WI38 (cell line): Measurements from ENCODE around the gene NIPAL1.

Source experiments
- H3K4me3 ChIP-seq: 2 replicates; pipeline ENCODE4 v1.5.1; 2011; ENCODE audit warnings: low read depth, mild to moderate bottlenecking, control low read depth, low read length
- TF ChIP-seq, protein P1 (sequence below): IDR thresholded peaks from 2 replicates; pipeline ENCODE4 v1.5.1; 2012; ENCODE audit warnings: low read depth, mild to moderate bottlenecking, control low read depth, low read length

The NIPAL1 gene

DNA sequence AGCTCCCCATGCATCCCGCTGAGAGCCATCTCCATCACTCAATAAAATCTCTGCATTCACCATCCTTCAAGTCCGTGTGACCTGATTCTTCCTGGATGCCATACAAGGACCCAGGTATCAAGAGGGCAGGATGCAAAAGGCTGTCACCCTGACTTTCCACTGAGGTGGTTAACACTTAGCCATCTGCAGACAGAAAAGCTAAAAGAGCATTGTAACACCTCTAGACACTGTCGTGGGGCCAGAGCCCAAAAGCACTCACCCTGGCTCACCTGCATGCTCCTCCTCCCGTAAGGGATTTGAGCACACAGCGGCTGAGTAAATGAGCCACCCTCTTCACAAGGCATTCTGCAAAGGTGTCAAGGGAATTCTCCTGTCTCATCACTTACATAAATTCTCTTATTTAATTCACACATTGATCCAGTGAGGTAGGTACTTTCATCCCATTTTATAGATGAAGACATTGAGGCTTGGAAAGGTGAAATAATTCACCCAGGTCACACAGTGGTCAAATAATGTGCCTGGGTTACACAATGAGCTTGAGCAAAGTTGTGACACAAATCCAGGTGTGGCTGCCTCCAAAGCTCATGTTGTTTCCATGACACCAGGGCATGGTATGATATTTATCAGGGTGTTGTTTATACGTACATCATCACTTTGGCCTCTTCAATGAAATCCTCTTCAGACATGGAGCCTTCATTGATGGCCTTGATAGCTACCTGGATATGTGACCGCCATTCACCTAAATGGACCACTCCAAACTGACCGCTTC lies 69.4 kb downstream of the NIPAL1 start:
- TF ChIP-seq, protein P1, sequence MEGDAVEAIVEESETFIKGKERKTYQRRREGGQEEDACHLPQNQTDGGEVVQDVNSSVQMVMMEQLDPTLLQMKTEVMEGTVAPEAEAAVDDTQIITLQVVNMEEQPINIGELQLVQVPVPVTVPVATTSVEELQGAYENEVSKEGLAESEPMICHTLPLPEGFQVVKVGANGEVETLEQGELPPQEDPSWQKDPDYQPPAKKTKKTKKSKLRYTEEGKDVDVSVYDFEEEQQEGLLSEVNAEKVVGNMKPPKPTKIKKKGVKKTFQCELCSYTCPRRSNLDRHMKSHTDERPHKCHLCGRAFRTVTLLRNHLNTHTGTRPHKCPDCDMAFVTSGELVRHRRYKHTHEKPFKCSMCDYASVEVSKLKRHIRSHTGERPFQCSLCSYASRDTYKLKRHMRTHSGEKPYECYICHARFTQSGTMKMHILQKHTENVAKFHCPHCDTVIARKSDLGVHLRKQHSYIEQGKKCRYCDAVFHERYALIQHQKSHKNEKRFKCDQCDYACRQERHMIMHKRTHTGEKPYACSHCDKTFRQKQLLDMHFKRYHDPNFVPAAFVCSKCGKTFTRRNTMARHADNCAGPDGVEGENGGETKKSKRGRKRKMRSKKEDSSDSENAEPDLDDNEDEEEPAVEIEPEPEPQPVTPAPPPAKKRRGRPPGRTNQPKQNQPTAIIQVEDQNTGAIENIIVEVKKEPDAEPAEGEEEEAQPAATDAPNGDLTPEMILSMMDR, result no peak
- no peak overlapping the region for H3K4me3 ChIP-seq
